HG03457 (cell line): Measurements from ENCODE around the gene SH2D2A.
A peak's percentile ranks its signal among the peaks of the same experiment; 100 is the strongest.
"Not testable (repeated sequence)": the region's sequence is repeated elsewhere in the genome, so short reads cannot be mapped to it uniquely, and the experiment has no call there.

ENCODE experiments used
- ATAC-seq: cut with Tn5 transposase; IDR thresholded peaks from one replicate; pipeline ENCODE4 v1.9.1; 2021; ENCODE audit warnings: moderate number of reproducible peaks; ENCODE audit not compliant: unreplicated experiment

The SH2D2A gene

GRCh38 chr1:156775799-156776198 lies 40.8 kb downstream of the SH2D2A start:
- ATAC-seq, result no peak

- no peak for ATAC-seq
Observed at GRCh38 chr1:156773607-156774006, 43.0 kb downstream of the SH2D2A start.

GRCh38 chr1:156772728-156773497 lies 43.7 kb downstream of the SH2D2A start:
- no peak for ATAC-seq

- ATAC-seq, result no peak
Observed at GRCh38 chr1:156772222-156772621, 44.4 kb downstream of the SH2D2A start.

- no peak for ATAC-seq
Observed at GRCh38 chr1:156768610-156769295, 47.9 kb downstream of the SH2D2A start.

- ATAC-seq, result no peak
Observed at GRCh38 chr1:156767879-156768604, 48.6 kb downstream of the SH2D2A start.

GRCh38 chr1:156767101-156767878 lies 49.4 kb downstream of the SH2D2A start, which contains the start of gene PRCC:
Gene PRCC, plus strand, starts transcription at chr1:156767535. Its CDS starts 237 bp downstream, at chr1:156767772.
- peak; percentile 91 for ATAC-seq

- ATAC-seq, result peak; percentile 8
Observed at GRCh38 chr1:156766298-156767100, 50.1 kb downstream of the SH2D2A start.

GRCh38 chr1:156765666-156766065 lies 51.0 kb downstream of the SH2D2A start:
- no peak for ATAC-seq

- ATAC-seq, result not testable (repeated sequence)
Observed at GRCh38 chr1:156765136-156765535, 51.5 kb downstream of the SH2D2A start.

- ATAC-seq, result no peak
Observed at GRCh38 chr1:156760796-156761104, 55.9 kb downstream of the SH2D2A start.

- no peak for ATAC-seq
Observed at GRCh38 chr1:156760092-156760795, 56.4 kb downstream of the SH2D2A start.

- ATAC-seq, result not testable (repeated sequence)
Observed at GRCh38 chr1:156757572-156758253, 58.9 kb downstream of the SH2D2A start.

GRCh38 chr1:156756355-156756754 lies 60.3 kb downstream of the SH2D2A start:
- no peak for ATAC-seq
